SK-N-SH (cell line): ENCODE measurements around the gene EGF. TPM values are rescaled to one million over a fixed set of nuclear protein-coding genes. Genes with fewer than 3 reads are reported as not detected.

Source experiments
- CTCF ChIA-PET: fragments of 300-600, 350-600 bp; formaldehyde crosslinking; extraction: SDS; loops from one replicate; lab custom pipeline; 2021; lab: Yijun Ruan, JAX
- POLR2A ChIA-PET: fragments of 350-600 bp; sonication (Branson Sonifier 250); formaldehyde crosslinking; extraction: SDS; loops from one replicate; lab custom pipeline; 2020; ENCODE audit warnings: antibody characterized with exemption, inconsistent platforms; lab: Yijun Ruan, JAX
- DNase-seq: peaks from one replicate; pipeline ENCODE4 v3.0.0; 2012
- H2AFZ ChIP-seq: fragments of 200-600 bp; sonication (generic); 2 replicates; pipeline ENCODE4 v1.8.1; 2016; ENCODE audit warnings: antibody characterized with exemption, mild to moderate bottlenecking, low read depth
- H3F3A ChIP-seq: fragments of 200-600 bp; sonication (generic); replicated peaks from 2 replicates; pipeline ENCODE3; 2016; ENCODE audit warnings: antibody characterized with exemption, mild to moderate bottlenecking; ENCODE audit not compliant: insufficient read depth
- H3K27ac ChIP-seq, 2 experiments: fragments of 200-500 bp in 1 of 2; fragments of 200-600 bp in 1 of 2; sonication (Bioruptor generic) in 1 of 2; sonication (generic), shearing (Covaris generic) in 1 of 2; 2 replicates each; pipeline versions ENCODE4 v1.5.1 to v1.6.1; 2014 to 2016; ENCODE audit warnings: low read depth in 2 of 2, inconsistent platforms in 1 of 2, low read length in 1 of 2, mild to moderate bottlenecking in 1 of 2, mixed read lengths in 1 of 2
- H3K27me3 ChIP-seq: fragments of 200-600 bp; sonication (generic), shearing (Covaris generic); 2 replicates; pipeline ENCODE4 v1.6.1; 2016; ENCODE audit warnings: mixed run types; ENCODE audit not compliant: insufficient read depth
- H3K36me3 ChIP-seq, 2 experiments: fragments of 200-500 bp in 1 of 2; fragments of 200-600 bp in 1 of 2; sonication (Bioruptor generic) in 1 of 2; sonication (generic) in 1 of 2; replicated peaks in 1 of 2; 2 replicates each; pipeline versions ENCODE3 to v1.5.1; 2014 to 2016; ENCODE audit warnings: low read length in 1 of 2, mild to moderate bottlenecking in 1 of 2; ENCODE audit not compliant: insufficient read depth in 2 of 2, control insufficient read depth in 1 of 2
- H3K4me1 ChIP-seq, 2 experiments: fragments of 200-500 bp in 1 of 2; fragments of 200-600 bp in 1 of 2; sonication (Bioruptor generic) in 1 of 2; sonication (generic), shearing (Covaris generic) in 1 of 2; 2 replicates each; pipeline versions ENCODE4 v1.5.1 to v1.6.1; 2014 to 2016; ENCODE audit warnings: low read depth in 1 of 2, low read length in 1 of 2, mixed run types in 1 of 2; ENCODE audit not compliant: insufficient read depth in 2 of 2, control insufficient read depth in 1 of 2
- H3K4me2 ChIP-seq: fragments of 200-600 bp; sonication (generic), shearing (Covaris generic); 2 replicates; pipeline ENCODE4 v1.6.1; 2017; ENCODE audit warnings: mixed run types
- H3K4me3 ChIP-seq, 2 experiments: fragments of 200-500 bp in 1 of 2; fragments of 200-600 bp in 1 of 2; sonication (Bioruptor generic) in 1 of 2; sonication (generic), shearing (Covaris generic) in 1 of 2; 2 replicates each; pipeline versions ENCODE4 v1.5.1 to v1.8.1; 2014 to 2016; ENCODE audit warnings: low read depth in 2 of 2, inconsistent platforms in 1 of 2, low read length in 1 of 2, mild to moderate bottlenecking in 1 of 2, mixed read lengths in 1 of 2, moderate library complexity in 1 of 2
- H3K79me2 ChIP-seq: fragments of 200-600 bp; sonication (generic); 2 replicates; pipeline ENCODE4 v1.8.1; 2017; ENCODE audit warnings: mild to moderate bottlenecking; ENCODE audit not compliant: insufficient read depth
- H3K9ac ChIP-seq: fragments of 200-600 bp; sonication (generic); 2 replicates; pipeline ENCODE4 v1.6.1; 2017; ENCODE audit warnings: mixed run types
- H3K9me2 ChIP-seq: fragments of 200-600 bp; sonication (generic); 2 replicates; pipeline ENCODE4 v1.6.1; 2017; ENCODE audit warnings: mixed run types
- H3K9me3 ChIP-seq: fragments of 200-600 bp; sonication (generic); 2 replicates; pipeline ENCODE4 v1.6.1; 2017; ENCODE audit warnings: mixed run types, mild to moderate bottlenecking, moderate library complexity
- H4K20me1 ChIP-seq: fragments of 200-600 bp; sonication (generic); 2 replicates; pipeline ENCODE4 v1.6.1; 2017; ENCODE audit warnings: mild to moderate bottlenecking, mixed run types; ENCODE audit not compliant: insufficient read depth
- CHD2 ChIP-seq: fragments of 150-350 bp; IDR thresholded peaks from 2 replicates; pipeline ENCODE4 v1.6.1; 2018; ENCODE audit warnings: low read length; ENCODE audit not compliant: partially characterized antibody
- EP300 ChIP-seq, 2 experiments: IDR thresholded peaks; 2 replicates each; pipeline versions ENCODE4 v1.4.0 to v1.6.1; 2012; ENCODE audit warnings: borderline replicate concordance in 1 of 2, low read depth in 1 of 2, low read length in 1 of 2
- FOXM1 ChIP-seq: IDR thresholded peaks from 2 replicates; pipeline ENCODE4 v1.4.0; 2012; ENCODE audit warnings: low read depth, mild to moderate bottlenecking
- GABPA ChIP-seq: IDR thresholded peaks from 2 replicates; pipeline ENCODE4 v1.4.0; 2012; ENCODE audit warnings: low read depth, mild to moderate bottlenecking
- JUND ChIP-seq: IDR thresholded peaks from 2 replicates; pipeline ENCODE4 v1.4.0; 2012
- MAX ChIP-seq: IDR thresholded peaks from 2 replicates; pipeline ENCODE4 v1.4.0; 2012; ENCODE audit warnings: low read depth
- MEF2A ChIP-seq: IDR thresholded peaks from 2 replicates; pipeline ENCODE4 v1.4.0; 2012; ENCODE audit warnings: low read depth, borderline replicate concordance
- MXI1 ChIP-seq: IDR thresholded peaks from 2 replicates; pipeline ENCODE4 v1.6.1; 2012; ENCODE audit warnings: mild to moderate bottlenecking, low read depth, low read length, improper control_type of control experiment
- POLR2AphosphoS5 ChIP-seq: IDR thresholded peaks from 2 replicates; pipeline ENCODE4 v1.6.1; 2012; ENCODE audit warnings: low read depth, low read length
- RCOR1 ChIP-seq: fragments of 150-350 bp; IDR thresholded peaks from 2 replicates; pipeline ENCODE4 v1.6.1; 2017; ENCODE audit warnings: antibody characterized with exemption, low read length
- TAF1 ChIP-seq: IDR thresholded peaks from 2 replicates; pipeline ENCODE4 v1.6.1; 2012; ENCODE audit warnings: low read depth, mild to moderate bottlenecking, low read length, moderate library complexity, borderline replicate concordance
- TCF12 ChIP-seq: IDR thresholded peaks from 2 replicates; pipeline ENCODE4 v1.4.0; 2012
- TEAD4 ChIP-seq: IDR thresholded peaks from 2 replicates; pipeline ENCODE4 v1.4.0; 2012; ENCODE audit warnings: mild to moderate bottlenecking, borderline replicate concordance; ENCODE audit not compliant: insufficient read depth
- USF2 ChIP-seq: fragments of 150-350 bp; IDR thresholded peaks from 2 replicates; pipeline ENCODE4 v1.6.1; 2017; ENCODE audit warnings: antibody characterized with exemption, low read length, low read depth, borderline replicate concordance
- WGBS: methylation state at CpG from one replicate; pipeline ENCODE4 v1.1.6; 2017; ENCODE audit warnings: low lambda C conversion rate; 5-methylcytosine and 5-hydroxymethylcytosine counted together
- polyA plus RNA-seq, 3 experiments: library from polyadenylated mRNA; depleted of rRNA; stranded (reverse); fragments of >200 nt; gene quantifications; 2 replicates each; pipeline ENCODE4 v1.2.3, GENCODE V29; 2012
- TF ChIP-seq, protein P1 (sequence below): IDR thresholded peaks from 2 replicates; pipeline ENCODE4 v1.4.0; 2012; ENCODE audit warnings: low read depth, borderline replicate concordance
- TF ChIP-seq, protein P2 (sequence below): fragments of 200-600 bp; sonication (generic); IDR thresholded peaks from 2 replicates; pipeline ENCODE4 v1.6.1; 2017; ENCODE audit warnings: antibody characterized with exemption, mild to moderate bottlenecking, moderate library complexity
- TF ChIP-seq, protein P3 (sequence below): IDR thresholded peaks from 2 replicates; pipeline ENCODE4 v1.6.1; 2012; ENCODE audit warnings: mild to moderate bottlenecking, low read depth, low read length, moderate library complexity

EGF gene
- polyA plus RNA-seq, 1 of the 3 experiments (the other 2 are of a cell fraction): 0.89 TPM

DNA sequence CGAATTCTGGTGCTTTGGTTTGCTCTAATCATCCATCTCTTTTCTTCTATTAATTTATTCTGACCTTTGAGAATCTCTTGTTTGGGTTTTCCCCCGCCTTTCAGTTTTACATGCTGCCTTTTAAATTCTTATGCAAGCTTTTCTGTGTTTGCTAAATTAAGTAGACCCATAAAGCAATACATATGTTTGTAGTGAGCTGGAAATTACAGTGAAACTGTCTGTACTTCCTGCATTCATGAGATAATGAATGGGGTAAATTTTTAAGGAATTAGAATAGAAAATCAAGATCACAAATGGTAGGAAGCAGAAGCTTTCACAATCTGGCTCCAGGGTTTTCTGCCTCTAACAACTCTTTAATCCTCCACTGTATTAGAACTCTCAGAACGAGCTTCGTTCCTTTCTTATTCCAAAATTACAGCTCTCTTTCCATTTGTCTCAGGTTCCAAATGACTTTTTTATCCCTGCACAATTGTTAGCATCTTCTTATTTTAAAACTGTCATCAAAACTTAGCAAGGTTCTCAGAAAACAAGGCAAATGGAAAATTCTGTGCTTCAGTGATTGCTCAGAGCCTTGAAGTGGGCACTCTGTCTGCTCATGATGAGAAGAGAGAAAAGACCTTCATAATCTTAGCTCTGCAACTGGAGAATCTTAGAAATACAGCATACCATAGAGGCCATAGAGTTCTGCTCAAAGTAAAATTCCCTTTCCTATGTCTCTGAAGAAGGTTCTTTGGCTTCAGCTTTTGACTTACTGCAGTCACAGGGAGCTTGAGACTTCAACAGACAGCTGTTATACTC is 108.2 kb downstream of the EGF start:
- CTCF ChIA-PET: interaction anchor here (0.9 to 2.4 kb wide), 7 partner anchors 15 to 497 kb away, joined by 3 to 11 read pairs (median 5); no protein-coding TSS in a partner anchor
- H3F3A ChIP-seq: no peaks in the 10 kb centered on the region
- peak overlapping the region; percentile 47; the same call in 1 of the 2 replicates for H2AFZ ChIP-seq
- no peaks in the 10 kb centered on the region for H3K9me3 ChIP-seq
- H3K36me3 ChIP-seq: no peaks in the 10 kb centered on the region
- H3K27ac ChIP-seq: no peak overlapping the region
- H3K79me2 ChIP-seq: no peaks in the 10 kb centered on the region
- DNase-seq: no peak
- POLR2A ChIA-PET: no interaction called here
- H3K4me2 ChIP-seq: no peak overlapping the region
- WGBS: 70% methylated on average over 4 of the region's 4 CpGs
- no peak for TF ChIP-seq USF2
- no peak for TF ChIP-seq MXI1
- no peak for TF ChIP-seq MAX
- no peak for TF ChIP-seq EP300 (IDR thresholded peaks at IDR 0.05; ENCODE audit: borderline replicate concordance in 1 of 2, low read depth in 1 of 2, low read length in 1 of 2)
- TF ChIP-seq FOXM1: no peak
- TF ChIP-seq, protein P1, sequence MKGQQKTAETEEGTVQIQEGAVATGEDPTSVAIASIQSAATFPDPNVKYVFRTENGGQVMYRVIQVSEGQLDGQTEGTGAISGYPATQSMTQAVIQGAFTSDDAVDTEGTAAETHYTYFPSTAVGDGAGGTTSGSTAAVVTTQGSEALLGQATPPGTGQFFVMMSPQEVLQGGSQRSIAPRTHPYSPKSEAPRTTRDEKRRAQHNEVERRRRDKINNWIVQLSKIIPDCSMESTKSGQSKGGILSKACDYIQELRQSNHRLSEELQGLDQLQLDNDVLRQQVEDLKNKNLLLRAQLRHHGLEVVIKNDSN: no peak
- TF ChIP-seq RCOR1: no peak
- no peak overlapping the region for H3K4me3 ChIP-seq
- no peaks in the 10 kb centered on the region; the same call in 1 of the 2 replicates for H3K27me3 ChIP-seq
- H3K9ac ChIP-seq: no peak overlapping the region
- H4K20me1 ChIP-seq: no peaks in the 10 kb centered on the region
- H3K4me1 ChIP-seq: no peaks in the 10 kb centered on the region
- H3K9me2 ChIP-seq: no peaks in the 10 kb centered on the region

- Histone ChIP-seq H3K27me3 (no peaks in the 10 kb centered on the region; the same call in 1 of the 2 replicates), H3F3A (no peaks in the 10 kb centered on the region), H3K36me3 (no peaks in the 10 kb centered on the region), H3K79me2 (no peaks in the 10 kb centered on the region), H3K4me3 (no peak overlapping the region), H3K9me2 (no peaks in the 10 kb centered on the region), H3K9me3 (no peaks in the 10 kb centered on the region), H3K4me1 (no peaks in the 10 kb centered on the region), H2AFZ (no peak overlapping the region), H4K20me1 (no peaks in the 10 kb centered on the region), H3K27ac (no peak overlapping the region), H3K9ac (no peak overlapping the region), H3K4me2 (no peak overlapping the region)
- WGBS: 74% methylated on average over 4 of the region's 4 CpGs
- CTCF ChIA-PET: interaction anchor here (1.2 to 2.1 kb wide), 2 partner anchors 17 to 492 kb away, joined by 5 to 11 read pairs; no protein-coding TSS in a partner anchor
- POLR2A ChIA-PET: no interaction called here
- DNase-seq: no peak
- TF ChIP-seq MXI1 (no peak), MEF2A (no peak), TAF1 (no peak), USF2 (no peak), TCF12 (no peak), TEAD4 (no peak), CHD2 (no peak), POLR2AphosphoS5 (no peak), JUND (no peak), GABPA (no peak)
- TF ChIP-seq, protein P2, sequence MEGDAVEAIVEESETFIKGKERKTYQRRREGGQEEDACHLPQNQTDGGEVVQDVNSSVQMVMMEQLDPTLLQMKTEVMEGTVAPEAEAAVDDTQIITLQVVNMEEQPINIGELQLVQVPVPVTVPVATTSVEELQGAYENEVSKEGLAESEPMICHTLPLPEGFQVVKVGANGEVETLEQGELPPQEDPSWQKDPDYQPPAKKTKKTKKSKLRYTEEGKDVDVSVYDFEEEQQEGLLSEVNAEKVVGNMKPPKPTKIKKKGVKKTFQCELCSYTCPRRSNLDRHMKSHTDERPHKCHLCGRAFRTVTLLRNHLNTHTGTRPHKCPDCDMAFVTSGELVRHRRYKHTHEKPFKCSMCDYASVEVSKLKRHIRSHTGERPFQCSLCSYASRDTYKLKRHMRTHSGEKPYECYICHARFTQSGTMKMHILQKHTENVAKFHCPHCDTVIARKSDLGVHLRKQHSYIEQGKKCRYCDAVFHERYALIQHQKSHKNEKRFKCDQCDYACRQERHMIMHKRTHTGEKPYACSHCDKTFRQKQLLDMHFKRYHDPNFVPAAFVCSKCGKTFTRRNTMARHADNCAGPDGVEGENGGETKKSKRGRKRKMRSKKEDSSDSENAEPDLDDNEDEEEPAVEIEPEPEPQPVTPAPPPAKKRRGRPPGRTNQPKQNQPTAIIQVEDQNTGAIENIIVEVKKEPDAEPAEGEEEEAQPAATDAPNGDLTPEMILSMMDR: no peak
- TF ChIP-seq, protein P3, sequence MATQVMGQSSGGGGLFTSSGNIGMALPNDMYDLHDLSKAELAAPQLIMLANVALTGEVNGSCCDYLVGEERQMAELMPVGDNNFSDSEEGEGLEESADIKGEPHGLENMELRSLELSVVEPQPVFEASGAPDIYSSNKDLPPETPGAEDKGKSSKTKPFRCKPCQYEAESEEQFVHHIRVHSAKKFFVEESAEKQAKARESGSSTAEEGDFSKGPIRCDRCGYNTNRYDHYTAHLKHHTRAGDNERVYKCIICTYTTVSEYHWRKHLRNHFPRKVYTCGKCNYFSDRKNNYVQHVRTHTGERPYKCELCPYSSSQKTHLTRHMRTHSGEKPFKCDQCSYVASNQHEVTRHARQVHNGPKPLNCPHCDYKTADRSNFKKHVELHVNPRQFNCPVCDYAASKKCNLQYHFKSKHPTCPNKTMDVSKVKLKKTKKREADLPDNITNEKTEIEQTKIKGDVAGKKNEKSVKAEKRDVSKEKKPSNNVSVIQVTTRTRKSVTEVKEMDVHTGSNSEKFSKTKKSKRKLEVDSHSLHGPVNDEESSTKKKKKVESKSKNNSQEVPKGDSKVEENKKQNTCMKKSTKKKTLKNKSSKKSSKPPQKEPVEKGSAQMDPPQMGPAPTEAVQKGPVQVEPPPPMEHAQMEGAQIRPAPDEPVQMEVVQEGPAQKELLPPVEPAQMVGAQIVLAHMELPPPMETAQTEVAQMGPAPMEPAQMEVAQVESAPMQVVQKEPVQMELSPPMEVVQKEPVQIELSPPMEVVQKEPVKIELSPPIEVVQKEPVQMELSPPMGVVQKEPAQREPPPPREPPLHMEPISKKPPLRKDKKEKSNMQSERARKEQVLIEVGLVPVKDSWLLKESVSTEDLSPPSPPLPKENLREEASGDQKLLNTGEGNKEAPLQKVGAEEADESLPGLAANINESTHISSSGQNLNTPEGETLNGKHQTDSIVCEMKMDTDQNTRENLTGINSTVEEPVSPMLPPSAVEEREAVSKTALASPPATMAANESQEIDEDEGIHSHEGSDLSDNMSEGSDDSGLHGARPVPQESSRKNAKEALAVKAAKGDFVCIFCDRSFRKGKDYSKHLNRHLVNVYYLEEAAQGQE: no peak
Measured at GRCh38 chr4:110022457-110022856, 109.8 kb downstream of the EGF start.
